ENCODE results near the gene ETFRF1. TPM values are rescaled to one million over a fixed set of nuclear protein-coding genes. Genes with fewer than 3 reads are reported as not detected.

ETFRF1 gene
- total RNA-seq, 1 donor from 2014 or later: 14.2 TPM

- H3K4me1 Mint-ChIP-seq (ENCODE audit: unreplicated experiment): peaks cover 5% of the 10 kb centered on the region
- H3K27me3 Mint-ChIP-seq: no peaks in the 10 kb centered on the region
- H3K36me3 Mint-ChIP-seq: peaks cover 50% of the 10 kb centered on the region
- H3K4me3 Mint-ChIP-seq: no peak overlapping the region
- H3K27ac Mint-ChIP-seq: peak overlapping the region; percentile 86
- H3K9me3 Mint-ChIP-seq: no peaks in the 10 kb centered on the region
- TF ChIP-seq CTCF (conservative IDR thresholded peaks at IDR 0.05): no peak
- no peak for DNase-seq (ENCODE audit: extremely low spot score, unreplicated experiment)
These were observed 48.6 kb downstream of the ETFRF1 start for GRCh38 chr12:25243680-25243990.

GRCh38 chr12:25245491-25245890, 50.5 kb downstream of the ETFRF1 start:
- H3K36me3 Mint-ChIP-seq: peaks cover 43% of the 10 kb centered on the region
- peak overlapping the region; percentile 15 for H3K4me3 Mint-ChIP-seq
- H3K9me3 Mint-ChIP-seq: no peaks in the 10 kb centered on the region
- H3K27me3 Mint-ChIP-seq: no peaks in the 10 kb centered on the region
- no peak for TF ChIP-seq CTCF (conservative IDR thresholded peaks at IDR 0.05)
- peaks cover 10% of the 10 kb centered on the region for H3K4me1 Mint-ChIP-seq (ENCODE audit: unreplicated experiment)
- peak overlapping the region; percentile 6 for H3K27ac Mint-ChIP-seq
- DNase-seq (ENCODE audit: extremely low spot score, unreplicated experiment): no peak

- peak overlapping the region; percentile 80 for H3K4me3 Mint-ChIP-seq
- DNase-seq (ENCODE audit: extremely low spot score, unreplicated experiment): no peak
- TF ChIP-seq CTCF (conservative IDR thresholded peaks at IDR 0.05): no peak
These were observed 53.1 kb downstream of the ETFRF1 start for GRCh38 chr12:25248137-25248536.

GRCh38 chr12:25248732-25249131, 53.7 kb downstream of the ETFRF1 start:
- H3K27me3 Mint-ChIP-seq: no peaks in the 10 kb centered on the region
- TF ChIP-seq CTCF (conservative IDR thresholded peaks at IDR 0.05): no peak
- no peak for DNase-seq (ENCODE audit: extremely low spot score, unreplicated experiment)
- H3K4me3 Mint-ChIP-seq: peak overlapping the region; percentile 93
- H3K27ac Mint-ChIP-seq: peak overlapping the region; percentile 94
- H3K4me1 Mint-ChIP-seq (ENCODE audit: unreplicated experiment): peaks cover 10% of the 10 kb centered on the region
- peaks cover 32% of the 10 kb centered on the region for H3K36me3 Mint-ChIP-seq
- peaks cover 6% of the 10 kb centered on the region for H3K9me3 Mint-ChIP-seq

More at GRCh38 chr12:25248137-25248536, 53.1 kb downstream of the ETFRF1 start:
- peaks cover 10% of the 10 kb centered on the region for H3K4me1 Mint-ChIP-seq (ENCODE audit: unreplicated experiment)
- no peaks in the 10 kb centered on the region for H3K27me3 Mint-ChIP-seq
- H3K36me3 Mint-ChIP-seq: peaks cover 33% of the 10 kb centered on the region
- H3K27ac Mint-ChIP-seq: peak overlapping the region; percentile 55
- peaks cover 6% of the 10 kb centered on the region for H3K9me3 Mint-ChIP-seq

- TF ChIP-seq CTCF (conservative IDR thresholded peaks at IDR 0.05): no peak
- Mint-ChIP-seq H3K4me1 (ENCODE audit: unreplicated experiment) (peaks cover 10% of the 10 kb centered on the region), H3K36me3 (peaks cover 26% of the 10 kb centered on the region), H3K4me3 (peak overlapping the region; percentile 93), H3K9me3 (peaks cover 6% of the 10 kb centered on the region), H3K27me3 (no peaks in the 10 kb centered on the region), H3K27ac (peak overlapping the region; percentile 94)
- DNase-seq (ENCODE audit: extremely low spot score, unreplicated experiment): peak; percentile 74
These were observed 55.1 kb downstream of the ETFRF1 start for GRCh38 chr12:25249931-25250738.

All from type B pancreatic cell (in vitro differentiated cells).